ENCODE data around the gene VSX2.

VSX2 gene

GRCh38 chr14:74249433-74250375, 10.5 kb downstream of the VSX2 start:
- peaks cover 9% of the 10 kb centered on the region for H3K27me3 ChIP-seq (ENCODE audit: insufficient read depth, insufficient read length)
- no peaks in the 10 kb centered on the region for H3K36me3 ChIP-seq (ENCODE audit: insufficient read depth, insufficient read length, low read length)
- H3K9ac ChIP-seq (ENCODE audit: insufficient read length, low read depth), result no peak overlapping the region
- DNase-seq (ENCODE audit: low read depth, low spot score), result no peak
- TF ChIP-seq YY1 (IDR thresholded peaks at IDR 0.05; ENCODE audit: insufficient read depth, insufficient read length) (no peak), SUZ12 (IDR thresholded peaks at IDR 0.05; ENCODE audit: extremely low read depth, insufficient read depth, insufficient read length) (no peak), ZNF274 (IDR thresholded peaks at IDR 0.05; ENCODE audit: low read depth, low read length) (no peak)
- no peak overlapping the region for H3K4me3 ChIP-seq (ENCODE audit: insufficient read length, low read depth)
- H3K9me3 ChIP-seq (ENCODE audit: insufficient read depth, low read length), result no peaks in the 10 kb centered on the region
- H3K4me1 ChIP-seq (ENCODE audit: insufficient read depth, insufficient read length), result peaks cover 10% of the 10 kb centered on the region

- Histone ChIP-seq H3K27me3 (ENCODE audit: insufficient read depth, insufficient read length) (peaks cover 35% of the 10 kb centered on the region), H3K9me3 (ENCODE audit: insufficient read depth, low read length) (no peaks in the 10 kb centered on the region), H3K4me3 (ENCODE audit: insufficient read length, low read depth) (no peak overlapping the region), H3K9ac (ENCODE audit: insufficient read length, low read depth) (no peak overlapping the region), H3K36me3 (ENCODE audit: insufficient read depth, insufficient read length, low read length) (no peaks in the 10 kb centered on the region), H3K4me1 (ENCODE audit: insufficient read depth, insufficient read length) (peaks cover 2% of the 10 kb centered on the region)
- no peak for DNase-seq (ENCODE audit: low read depth, low spot score)
- TF ChIP-seq ZNF274 (IDR thresholded peaks at IDR 0.05; ENCODE audit: low read depth, low read length), result no peak
- TF ChIP-seq YY1 (IDR thresholded peaks at IDR 0.05; ENCODE audit: insufficient read depth, insufficient read length), result no peak
- TF ChIP-seq SUZ12 (IDR thresholded peaks at IDR 0.05; ENCODE audit: extremely low read depth, insufficient read depth, insufficient read length), result no peak
Measured at GRCh38 chr14:74255281-74255680, 16.0 kb downstream of the VSX2 start.

GRCh38 chr14:74257078-74257940, 18.1 kb downstream of the VSX2 start:
- TF ChIP-seq YY1 (IDR thresholded peaks at IDR 0.05; ENCODE audit: insufficient read depth, insufficient read length) (no peak), SUZ12 (IDR thresholded peaks at IDR 0.05; ENCODE audit: extremely low read depth, insufficient read depth, insufficient read length) (no peak), ZNF274 (IDR thresholded peaks at IDR 0.05; ENCODE audit: low read depth, low read length) (no peak)
- Histone ChIP-seq H3K36me3 (ENCODE audit: insufficient read depth, insufficient read length, low read length) (no peaks in the 10 kb centered on the region), H3K9me3 (ENCODE audit: insufficient read depth, low read length) (no peaks in the 10 kb centered on the region), H3K9ac (ENCODE audit: insufficient read length, low read depth) (peak overlapping the region; percentile 32), H3K4me1 (ENCODE audit: insufficient read depth, insufficient read length) (no peaks in the 10 kb centered on the region), H3K27me3 (ENCODE audit: insufficient read depth, insufficient read length) (peaks cover 26% of the 10 kb centered on the region), H3K4me3 (ENCODE audit: insufficient read length, low read depth) (peak overlapping the region; percentile 34)
- no peak for DNase-seq (ENCODE audit: low read depth, low spot score)

GRCh38 chr14:74257941-74258763, 18.9 kb downstream of the VSX2 start:
- H3K4me1 ChIP-seq (ENCODE audit: insufficient read depth, insufficient read length), result no peaks in the 10 kb centered on the region
- H3K36me3 ChIP-seq (ENCODE audit: insufficient read depth, insufficient read length, low read length), result no peaks in the 10 kb centered on the region
- peak overlapping the region; percentile 34 for H3K4me3 ChIP-seq (ENCODE audit: insufficient read length, low read depth)
- peak overlapping the region; percentile 32 for H3K9ac ChIP-seq (ENCODE audit: insufficient read length, low read depth)
- TF ChIP-seq ZNF274 (IDR thresholded peaks at IDR 0.05; ENCODE audit: low read depth, low read length), result no peak
- TF ChIP-seq SUZ12 (IDR thresholded peaks at IDR 0.05; ENCODE audit: extremely low read depth, insufficient read depth, insufficient read length), result no peak
- peaks cover 26% of the 10 kb centered on the region for H3K27me3 ChIP-seq (ENCODE audit: insufficient read depth, insufficient read length)
- no peaks in the 10 kb centered on the region for H3K9me3 ChIP-seq (ENCODE audit: insufficient read depth, low read length)
- DNase-seq (ENCODE audit: low read depth, low spot score), result no peak

- Histone ChIP-seq H3K4me1 (ENCODE audit: insufficient read depth, insufficient read length) (no peaks in the 10 kb centered on the region), H3K9me3 (ENCODE audit: insufficient read depth, low read length) (no peaks in the 10 kb centered on the region), H3K36me3 (ENCODE audit: insufficient read depth, insufficient read length, low read length) (no peaks in the 10 kb centered on the region), H3K4me3 (ENCODE audit: insufficient read length, low read depth) (no peak overlapping the region), H3K27me3 (ENCODE audit: insufficient read depth, insufficient read length) (peaks cover 26% of the 10 kb centered on the region), H3K9ac (ENCODE audit: insufficient read length, low read depth) (no peak overlapping the region)
- TF ChIP-seq YY1 (IDR thresholded peaks at IDR 0.05; ENCODE audit: insufficient read depth, insufficient read length) (no peak), ZNF274 (IDR thresholded peaks at IDR 0.05; ENCODE audit: low read depth, low read length) (no peak), SUZ12 (IDR thresholded peaks at IDR 0.05; ENCODE audit: extremely low read depth, insufficient read depth, insufficient read length) (no peak)
- no peak for DNase-seq (ENCODE audit: low read depth, low spot score)
Measured at GRCh38 chr14:74258764-74259035, 19.5 kb downstream of the VSX2 start.

- H3K4me1 ChIP-seq (ENCODE audit: insufficient read depth, insufficient read length), result no peaks in the 10 kb centered on the region
- no peak for DNase-seq (ENCODE audit: low read depth, low spot score)
- H3K27me3 ChIP-seq (ENCODE audit: insufficient read depth, insufficient read length), result peaks cover 26% of the 10 kb centered on the region
- no peak overlapping the region for H3K4me3 ChIP-seq (ENCODE audit: insufficient read length, low read depth)
- no peaks in the 10 kb centered on the region for H3K36me3 ChIP-seq (ENCODE audit: insufficient read depth, insufficient read length, low read length)
- TF ChIP-seq YY1 (IDR thresholded peaks at IDR 0.05; ENCODE audit: insufficient read depth, insufficient read length) (no peak), SUZ12 (IDR thresholded peaks at IDR 0.05; ENCODE audit: extremely low read depth, insufficient read depth, insufficient read length) (no peak), ZNF274 (IDR thresholded peaks at IDR 0.05; ENCODE audit: low read depth, low read length) (no peak)
- H3K9me3 ChIP-seq (ENCODE audit: insufficient read depth, low read length), result no peaks in the 10 kb centered on the region
- no peak overlapping the region for H3K9ac ChIP-seq (ENCODE audit: insufficient read length, low read depth)
Measured at GRCh38 chr14:74259513-74259912, 20.3 kb downstream of the VSX2 start.
